ENCODE measurements around the gene HFM1. TPM values are rescaled to one million over a fixed set of nuclear protein-coding genes. Genes with fewer than 3 reads are reported as not detected.
"Not testable (repeated sequence)": the region's sequence is repeated elsewhere in the genome, so short reads cannot be mapped to it uniquely, and the experiment has no call there.

HFM1 gene, protein sequence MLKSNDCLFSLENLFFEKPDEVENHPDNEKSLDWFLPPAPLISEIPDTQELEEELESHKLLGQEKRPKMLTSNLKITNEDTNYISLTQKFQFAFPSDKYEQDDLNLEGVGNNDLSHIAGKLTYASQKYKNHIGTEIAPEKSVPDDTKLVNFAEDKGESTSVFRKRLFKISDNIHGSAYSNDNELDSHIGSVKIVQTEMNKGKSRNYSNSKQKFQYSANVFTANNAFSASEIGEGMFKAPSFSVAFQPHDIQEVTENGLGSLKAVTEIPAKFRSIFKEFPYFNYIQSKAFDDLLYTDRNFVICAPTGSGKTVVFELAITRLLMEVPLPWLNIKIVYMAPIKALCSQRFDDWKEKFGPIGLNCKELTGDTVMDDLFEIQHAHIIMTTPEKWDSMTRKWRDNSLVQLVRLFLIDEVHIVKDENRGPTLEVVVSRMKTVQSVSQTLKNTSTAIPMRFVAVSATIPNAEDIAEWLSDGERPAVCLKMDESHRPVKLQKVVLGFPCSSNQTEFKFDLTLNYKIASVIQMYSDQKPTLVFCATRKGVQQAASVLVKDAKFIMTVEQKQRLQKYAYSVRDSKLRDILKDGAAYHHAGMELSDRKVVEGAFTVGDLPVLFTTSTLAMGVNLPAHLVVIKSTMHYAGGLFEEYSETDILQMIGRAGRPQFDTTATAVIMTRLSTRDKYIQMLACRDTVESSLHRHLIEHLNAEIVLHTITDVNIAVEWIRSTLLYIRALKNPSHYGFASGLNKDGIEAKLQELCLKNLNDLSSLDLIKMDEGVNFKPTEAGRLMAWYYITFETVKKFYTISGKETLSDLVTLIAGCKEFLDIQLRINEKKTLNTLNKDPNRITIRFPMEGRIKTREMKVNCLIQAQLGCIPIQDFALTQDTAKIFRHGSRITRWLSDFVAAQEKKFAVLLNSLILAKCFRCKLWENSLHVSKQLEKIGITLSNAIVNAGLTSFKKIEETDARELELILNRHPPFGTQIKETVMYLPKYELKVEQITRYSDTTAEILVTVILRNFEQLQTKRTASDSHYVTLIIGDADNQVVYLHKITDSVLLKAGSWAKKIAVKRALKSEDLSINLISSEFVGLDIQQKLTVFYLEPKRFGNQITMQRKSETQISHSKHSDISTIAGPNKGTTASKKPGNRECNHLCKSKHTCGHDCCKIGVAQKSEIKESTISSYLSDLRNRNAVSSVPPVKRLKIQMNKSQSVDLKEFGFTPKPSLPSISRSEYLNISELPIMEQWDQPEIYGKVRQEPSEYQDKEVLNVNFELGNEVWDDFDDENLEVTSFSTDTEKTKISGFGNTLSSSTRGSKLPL (N-terminal part only)
- polyA plus RNA-seq (2013, experiment 1 of 2), result 3.5 TPM
- polyA plus RNA-seq (2013, experiment 2 of 2), result 3.9 TPM

DNA sequence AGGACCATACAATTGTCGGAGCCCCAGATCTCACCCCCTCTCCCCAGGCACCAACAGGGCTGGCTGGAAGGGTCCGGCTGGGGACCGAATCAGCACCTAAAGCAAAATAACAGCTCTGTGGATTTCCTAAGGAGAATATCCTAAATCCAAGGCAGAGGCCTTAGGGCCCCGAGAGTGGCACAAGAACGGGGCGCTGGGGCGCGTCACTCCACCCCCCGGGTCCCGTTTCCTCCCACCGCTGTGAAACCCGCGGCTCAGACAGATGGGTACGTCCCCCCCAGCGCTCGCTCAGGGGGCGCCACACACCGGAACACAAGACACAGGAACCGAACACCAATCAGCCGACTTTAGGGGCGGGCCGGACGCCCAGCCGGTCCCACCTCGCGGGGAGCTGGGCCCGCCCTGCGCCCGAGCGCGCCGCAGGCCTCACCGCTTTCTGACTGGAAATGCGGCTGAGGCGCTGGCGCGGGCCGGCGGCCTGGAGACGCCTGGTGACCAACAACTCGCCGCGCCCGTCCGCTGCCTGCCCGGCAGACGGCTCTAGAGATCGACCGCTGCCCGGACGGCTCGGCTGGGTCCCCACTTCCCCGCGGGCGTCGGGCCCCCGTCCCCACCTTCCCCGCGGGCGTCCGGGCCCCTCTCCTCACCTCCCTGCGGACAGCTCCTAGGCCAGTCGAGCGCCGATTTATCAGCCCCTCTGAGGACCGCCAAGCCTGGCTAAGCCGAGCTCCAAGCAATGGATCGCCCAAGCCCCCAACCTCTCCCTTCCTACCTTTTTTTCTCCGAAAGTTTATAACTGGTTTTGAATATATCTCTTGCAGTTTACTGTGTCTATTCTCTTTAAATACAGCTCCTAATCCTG lies at the start of gene HFM1:
TSS of gene HFM1 (minus strand) at position 687 of the 862 bp plus-strand sequence. CDS start 3,755 bp downstream, outside the sequence.
- Histone ChIP-seq H3K27ac (ENCODE audit: low read depth, low read length, severe bottlenecking) (peak within 1 kb of the TSS; percentile 77), H3K9me3 (ENCODE audit: control insufficient read depth, low read length) (no peaks in the 10 kb centered on the region), H3K4me1 (ENCODE audit: control insufficient read depth, insufficient read depth, low read length, poor library complexity, severe bottlenecking) (no peaks in the 10 kb centered on the region), H3K4me3 (ENCODE audit: extremely low read depth, insufficient read depth, low read length, poor library complexity, severe bottlenecking) (peak within 1 kb of the TSS; percentile 66), H3K36me3 (ENCODE audit: control insufficient read depth, insufficient read depth, low read length) (no peaks in the 10 kb centered on the region)
- 0 to 1% methylated on average over 14 to 55 of the region's 69 CpGs for WGBS, 2 experiments (ENCODE audit: insufficient coverage in 2 of 2)

DNA sequence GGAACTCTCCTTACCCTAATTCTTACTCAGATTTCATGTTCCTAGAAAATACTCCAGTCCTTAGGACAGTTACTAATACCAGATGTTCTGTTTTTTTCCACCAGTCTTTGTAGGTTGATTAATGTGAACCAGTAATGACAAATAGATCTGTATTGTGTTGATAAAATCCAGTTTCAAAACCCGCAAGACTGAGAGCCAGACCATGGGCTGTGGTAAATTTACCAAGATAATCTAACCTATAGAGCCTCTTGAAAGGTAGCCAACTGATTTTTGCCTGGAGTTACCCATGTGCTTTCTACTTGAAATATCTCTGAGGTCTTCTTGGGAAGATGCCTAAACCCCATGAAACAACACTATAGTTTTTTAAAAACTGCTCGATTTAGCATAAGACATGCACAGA lies 49.5 kb upstream of the HFM1 start:
- Histone ChIP-seq H3K9me3 (ENCODE audit: control insufficient read depth, low read length) (no peaks in the 10 kb centered on the region), H3K36me3 (ENCODE audit: control insufficient read depth, insufficient read depth, low read length) (no peaks in the 10 kb centered on the region), H3K4me3 (ENCODE audit: extremely low read depth, insufficient read depth, low read length, poor library complexity, severe bottlenecking) (no peak overlapping the region), H3K4me1 (ENCODE audit: control insufficient read depth, insufficient read depth, low read length, poor library complexity, severe bottlenecking) (no peaks in the 10 kb centered on the region), H3K27ac (ENCODE audit: low read depth, low read length, severe bottlenecking) (no peak overlapping the region)
- WGBS, 2 experiments (ENCODE audit: insufficient coverage in 2 of 2), result no CpG with 5 or more reads among the region's 2 CpGs

DNA sequence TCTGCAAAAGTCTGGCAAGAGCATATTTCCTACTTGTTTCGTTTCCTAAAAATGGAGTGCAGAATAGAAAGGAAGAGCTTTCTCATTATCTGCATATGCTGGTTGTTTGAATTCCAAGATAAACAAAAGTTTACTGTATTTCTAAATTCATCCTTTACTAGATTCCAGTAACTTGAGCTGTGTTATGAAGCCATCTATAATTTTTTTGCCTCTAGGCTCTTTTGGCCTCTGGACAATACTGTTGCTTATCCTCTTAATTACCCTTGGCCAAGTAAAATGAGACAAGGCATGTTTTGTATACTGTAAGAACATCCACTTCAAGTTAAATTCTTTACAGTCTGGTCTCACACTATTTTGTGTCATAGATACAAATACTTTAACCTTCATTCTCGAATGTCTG lies 45.6 kb upstream of the HFM1 start:
- no peak overlapping the region for H3K4me3 ChIP-seq (ENCODE audit: extremely low read depth, insufficient read depth, low read length, poor library complexity, severe bottlenecking)
- no CpG with 5 or more reads among the region's 2 CpGs for WGBS, 2 experiments (ENCODE audit: insufficient coverage in 2 of 2)

DNA sequence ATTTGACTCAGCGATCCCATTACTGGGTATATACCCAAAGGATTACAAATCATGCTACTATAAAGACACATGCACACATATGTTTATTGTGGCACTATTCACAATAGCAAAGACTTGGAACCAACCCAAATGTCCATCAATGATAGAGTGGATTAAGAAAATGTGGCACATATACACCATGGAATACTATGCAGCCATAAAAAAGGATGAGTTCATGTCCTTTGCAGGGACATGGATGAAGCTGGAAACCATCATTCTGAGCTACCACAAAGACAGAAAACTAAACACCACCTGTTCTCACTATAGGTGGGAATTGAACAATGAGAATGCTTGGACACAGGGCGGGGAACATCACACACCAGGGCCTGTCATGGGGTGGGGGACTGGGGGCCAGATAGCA lies 43.1 kb upstream of the HFM1 start:
- WGBS, 2 experiments (ENCODE audit: insufficient coverage in 2 of 2), result 83 to 100% methylated on average over 1 of the region's 2 CpGs
- not testable (repeated sequence) for H3K27ac ChIP-seq (ENCODE audit: low read depth, low read length, severe bottlenecking); H3K36me3 ChIP-seq (ENCODE audit: control insufficient read depth, insufficient read depth, low read length); H3K9me3 ChIP-seq (ENCODE audit: control insufficient read depth, low read length); H3K4me1 ChIP-seq (ENCODE audit: control insufficient read depth, insufficient read depth, low read length, poor library complexity, severe bottlenecking); H3K4me3 ChIP-seq (ENCODE audit: extremely low read depth, insufficient read depth, low read length, poor library complexity, severe bottlenecking)

More for the DNA sequence above, 45.6 kb upstream of the HFM1 start:
- no peaks in the 10 kb centered on the region for H3K36me3 ChIP-seq (ENCODE audit: control insufficient read depth, insufficient read depth, low read length)
- H3K9me3 ChIP-seq (ENCODE audit: control insufficient read depth, low read length), result no peaks in the 10 kb centered on the region
- H3K27ac ChIP-seq (ENCODE audit: low read depth, low read length, severe bottlenecking), result no peak overlapping the region
- no peaks in the 10 kb centered on the region for H3K4me1 ChIP-seq (ENCODE audit: control insufficient read depth, insufficient read depth, low read length, poor library complexity, severe bottlenecking)

DNA sequence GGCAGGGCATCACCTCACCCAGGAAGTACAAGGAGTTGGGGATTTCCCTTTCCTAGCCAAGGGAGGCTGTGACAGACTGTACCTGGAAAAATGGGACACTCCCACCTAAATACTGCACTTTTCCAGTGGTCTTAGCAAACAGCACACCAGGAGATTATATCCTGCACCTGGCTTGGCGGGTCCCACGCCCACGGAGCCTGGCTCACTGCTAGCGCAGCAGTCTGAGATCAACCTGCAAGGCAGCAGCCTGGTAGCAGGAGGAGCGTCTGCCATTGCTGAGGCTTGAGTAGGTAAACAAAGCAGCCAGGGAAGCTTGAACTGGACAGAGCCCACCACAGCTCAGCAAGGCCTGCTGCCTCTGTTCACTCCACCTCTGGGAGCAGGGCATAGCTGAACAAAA lies 37.3 kb upstream of the HFM1 start:
- WGBS, 2 experiments (ENCODE audit: insufficient coverage in 2 of 2), result 93 to 95% methylated on average over 5 of the region's 5 CpGs
- not testable (repeated sequence) for H3K4me3 ChIP-seq (ENCODE audit: extremely low read depth, insufficient read depth, low read length, poor library complexity, severe bottlenecking); H3K36me3 ChIP-seq (ENCODE audit: control insufficient read depth, insufficient read depth, low read length); H3K27ac ChIP-seq (ENCODE audit: low read depth, low read length, severe bottlenecking); H3K4me1 ChIP-seq (ENCODE audit: control insufficient read depth, insufficient read depth, low read length, poor library complexity, severe bottlenecking); H3K9me3 ChIP-seq (ENCODE audit: control insufficient read depth, low read length)

DNA sequence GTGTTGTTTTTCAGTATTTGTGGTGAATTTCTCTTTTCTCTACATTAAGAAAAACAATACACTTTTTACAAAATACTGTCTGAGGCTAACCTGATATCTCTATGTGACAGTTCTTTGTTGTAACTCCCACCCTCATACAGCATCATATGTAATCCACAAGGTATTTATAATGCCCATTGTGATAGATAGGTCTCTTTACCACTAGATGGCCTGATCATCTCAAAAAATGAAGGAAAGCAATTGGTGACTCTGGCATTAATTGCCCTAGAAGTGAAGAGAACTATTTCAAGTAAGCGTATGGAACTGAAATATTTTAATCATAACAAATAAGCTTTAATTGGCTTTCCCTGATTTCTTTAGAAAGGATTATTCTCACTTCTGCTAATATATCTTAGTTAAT lies 36.2 kb upstream of the HFM1 start:
- Histone ChIP-seq H3K4me1 (ENCODE audit: control insufficient read depth, insufficient read depth, low read length, poor library complexity, severe bottlenecking) (no peaks in the 10 kb centered on the region), H3K4me3 (ENCODE audit: extremely low read depth, insufficient read depth, low read length, poor library complexity, severe bottlenecking) (no peak overlapping the region)
- no CpG with 5 or more reads among the region's 1 CpG for WGBS, 2 experiments (ENCODE audit: insufficient coverage in 2 of 2)

DNA sequence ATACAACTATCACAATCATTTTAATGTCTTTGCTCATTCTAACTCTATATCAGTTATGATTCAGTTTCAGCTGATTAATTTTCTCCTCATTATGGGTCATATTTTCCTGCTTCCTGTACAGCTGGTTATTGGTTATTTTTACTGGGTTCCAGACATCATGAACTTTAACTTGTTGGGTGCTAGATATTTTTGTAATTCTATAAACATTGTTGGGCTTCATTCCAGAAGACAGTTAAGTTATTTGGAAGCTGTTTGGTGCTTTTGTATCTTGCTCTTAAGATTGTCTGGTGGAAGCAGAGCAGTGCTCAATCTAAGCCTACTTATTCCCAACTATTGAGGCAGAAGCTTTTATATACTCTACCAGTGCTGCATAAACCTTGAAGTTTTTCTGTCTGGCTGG lies 34.4 kb upstream of the HFM1 start:
- no peak overlapping the region for H3K27ac ChIP-seq (ENCODE audit: low read depth, low read length, severe bottlenecking)
- peaks cover 5% of the 10 kb centered on the region for H3K9me3 ChIP-seq (ENCODE audit: control insufficient read depth, low read length)
- H3K4me1 ChIP-seq (ENCODE audit: control insufficient read depth, insufficient read depth, low read length, poor library complexity, severe bottlenecking), result no peaks in the 10 kb centered on the region
- H3K36me3 ChIP-seq (ENCODE audit: control insufficient read depth, insufficient read depth, low read length), result no peaks in the 10 kb centered on the region
- no peak overlapping the region for H3K4me3 ChIP-seq (ENCODE audit: extremely low read depth, insufficient read depth, low read length, poor library complexity, severe bottlenecking)

More for the DNA sequence above, 36.2 kb upstream of the HFM1 start:
- Histone ChIP-seq H3K9me3 (ENCODE audit: control insufficient read depth, low read length) (peaks cover 5% of the 10 kb centered on the region), H3K27ac (ENCODE audit: low read depth, low read length, severe bottlenecking) (no peak overlapping the region), H3K36me3 (ENCODE audit: control insufficient read depth, insufficient read depth, low read length) (no peaks in the 10 kb centered on the region)

DNA sequence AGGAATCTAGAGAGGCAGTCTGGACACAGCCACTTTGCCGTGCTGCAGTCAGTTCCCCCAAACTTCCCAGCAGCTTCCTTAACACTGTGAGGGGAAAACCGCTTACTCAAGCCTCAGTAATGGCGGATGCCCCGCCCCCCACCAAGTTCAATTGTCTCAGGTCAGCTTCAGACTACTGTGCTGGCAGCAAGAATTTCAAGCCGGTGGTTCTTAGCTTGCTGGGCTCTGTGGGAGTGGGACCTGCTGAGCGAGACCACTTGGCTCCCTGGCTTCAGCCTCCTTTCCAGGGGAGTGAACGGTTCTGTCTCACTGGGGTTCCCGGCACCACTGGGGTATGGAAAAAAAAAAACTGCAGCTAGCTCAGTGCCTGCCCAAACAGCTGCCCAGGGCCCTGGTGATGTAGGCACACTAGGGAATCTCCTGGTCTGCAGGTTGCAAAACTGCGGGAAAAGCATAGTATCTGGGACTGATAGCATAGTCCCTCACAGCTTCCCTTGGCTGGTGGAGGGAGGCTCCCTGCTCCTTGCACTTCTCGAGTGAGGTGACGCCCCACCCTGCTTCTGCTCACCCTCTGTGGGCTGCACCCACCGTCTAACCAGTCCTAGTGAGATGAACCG lies 23.7 kb upstream of the HFM1 start:
- H3K9me3 ChIP-seq (ENCODE audit: control insufficient read depth, low read length), result no peaks in the 10 kb centered on the region
- WGBS, 2 experiments (ENCODE audit: insufficient coverage in 2 of 2), result 58 to 61% methylated on average over 12 to 13 of the region's 13 CpGs
- H3K36me3 ChIP-seq (ENCODE audit: control insufficient read depth, insufficient read depth, low read length), result no peaks in the 10 kb centered on the region
- no peak overlapping the region for H3K27ac ChIP-seq (ENCODE audit: low read depth, low read length, severe bottlenecking)
- no peak overlapping the region for H3K4me3 ChIP-seq (ENCODE audit: extremely low read depth, insufficient read depth, low read length, poor library complexity, severe bottlenecking)
- no peaks in the 10 kb centered on the region for H3K4me1 ChIP-seq (ENCODE audit: control insufficient read depth, insufficient read depth, low read length, poor library complexity, severe bottlenecking)

DNA sequence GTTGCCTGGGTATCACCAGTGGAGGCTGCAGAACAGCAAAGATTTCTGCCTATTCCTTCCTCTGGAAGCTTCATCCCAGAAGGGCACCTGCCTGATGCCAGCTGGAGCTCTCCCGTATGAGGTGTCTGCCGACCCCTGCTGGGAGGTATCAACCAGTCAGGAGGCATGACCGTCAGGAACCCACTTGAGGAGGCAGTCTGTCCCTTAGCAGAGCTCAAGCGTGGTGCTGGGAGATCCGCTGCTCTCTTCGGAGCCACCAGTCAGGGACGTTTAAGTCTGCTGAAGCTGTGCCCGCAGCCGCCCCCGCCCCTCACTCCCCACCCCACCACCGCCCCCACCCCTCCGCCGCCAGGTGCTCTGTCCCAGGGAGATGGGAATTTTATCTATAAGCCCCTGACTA lies 23.1 kb upstream of the HFM1 start:
- Histone ChIP-seq H3K36me3 (ENCODE audit: control insufficient read depth, insufficient read depth, low read length) (no peaks in the 10 kb centered on the region), H3K27ac (ENCODE audit: low read depth, low read length, severe bottlenecking) (no peak overlapping the region), H3K4me3 (ENCODE audit: extremely low read depth, insufficient read depth, low read length, poor library complexity, severe bottlenecking) (no peak overlapping the region), H3K4me1 (ENCODE audit: control insufficient read depth, insufficient read depth, low read length, poor library complexity, severe bottlenecking) (no peaks in the 10 kb centered on the region), H3K9me3 (ENCODE audit: control insufficient read depth, low read length) (no peaks in the 10 kb centered on the region)
- WGBS, 2 experiments (ENCODE audit: insufficient coverage in 2 of 2), result 74 to 82% methylated on average over 5 to 6 of the region's 13 CpGs
